Stimulated activated CD4-positive, alpha-beta T cell treated with anti-CD3 and anti-CD28 coated beads, Interleukin-2, amount 100 ng/mL, for 4 hours (primary cell): ENCODE data around the gene KRTAP15-1.

ENCODE experiments used
- DNase-seq: peaks from one replicate; pipeline ENCODE4 v3.0.0-alpha.2; 2020; ENCODE audit warnings: low read depth

Gene KRTAP15-1

DNA sequence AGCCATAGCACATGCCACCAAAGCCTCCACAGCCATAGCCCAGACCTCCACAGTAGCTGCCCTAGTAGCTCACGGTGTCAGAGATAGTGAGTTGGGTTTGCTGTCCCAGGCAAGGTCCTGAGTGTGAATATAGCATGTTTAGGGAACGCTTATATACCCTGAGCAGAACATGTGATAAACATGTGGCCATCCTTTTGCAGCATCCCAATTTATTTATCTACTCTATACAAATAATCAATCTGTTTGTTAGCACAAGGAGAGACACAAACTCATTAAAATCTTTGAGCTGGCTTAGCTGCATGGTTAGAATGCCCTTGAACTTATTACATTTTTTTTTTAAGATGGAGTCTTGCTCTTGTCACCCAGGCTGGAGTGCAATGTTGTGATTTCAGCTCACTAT, 47.3 kb downstream of the KRTAP15-1 start, which contains the start of gene KRTAP19-2:
Gene KRTAP19-2 (minus strand): TSS at position 101 of the 400 bp plus-strand sequence. CDS start 88 bp downstream, at position 13.
- DNase-seq: no peak
